Measurements from ENCODE around the gene PIGB.
"Not testable (repeated sequence)": the region's sequence is repeated elsewhere in the genome, so short reads cannot be mapped to it uniquely, and the experiment has no call there.

Gene PIGB

GRCh38 chr15:55381595-55381994 is 62.6 kb downstream of the PIGB start:
- no peak for DNase-seq (ENCODE audit: low read depth)

- no peak for DNase-seq (ENCODE audit: low read depth)
Observed at GRCh38 chr15:55383687-55384086, 64.7 kb downstream of the PIGB start.

GRCh38 chr15:55387027-55387426 is 68.0 kb downstream of the PIGB start:
- no peak for DNase-seq (ENCODE audit: low read depth)

GRCh38 chr15:55389264-55389607 is 70.2 kb downstream of the PIGB start:
- DNase-seq (ENCODE audit: low read depth): no peak

- DNase-seq (ENCODE audit: low read depth): no peak
Observed at GRCh38 chr15:55394694-55395093, 75.7 kb downstream of the PIGB start.

- DNase-seq (ENCODE audit: low read depth): no peak
Observed at GRCh38 chr15:55398243-55398642, 79.2 kb downstream of the PIGB start.

GRCh38 chr15:55400050-55400449 is 81.0 kb downstream of the PIGB start:
- DNase-seq (ENCODE audit: low read depth): not testable (repeated sequence)

- DNase-seq (ENCODE audit: low read depth): no peak
Observed at GRCh38 chr15:55401786-55402246, 82.8 kb downstream of the PIGB start.

GRCh38 chr15:55402707-55403106 is 83.7 kb downstream of the PIGB start:
- no peak for DNase-seq (ENCODE audit: low read depth)

GRCh38 chr15:55403531-55403930 is 84.5 kb downstream of the PIGB start:
- DNase-seq (ENCODE audit: low read depth): no peak
